Hepatocyte (in vitro differentiated cells): ENCODE measurements around the gene TSPEAR. TPM values are rescaled to one million over a fixed set of nuclear protein-coding genes. Genes with fewer than 3 reads are reported as not detected.

Source experiments
- DNase-seq: peaks from one replicate; pipeline ENCODE4 v3.0.0-alpha.2; 2016; ENCODE audit warnings: low spot score
- H2AFZ ChIP-seq: fragments of 200-600 bp; sonication (generic); 2 replicates; pipeline ENCODE4 v1.6.0; 2016; ENCODE audit warnings: antibody characterized with exemption, mild to moderate bottlenecking
- H3K27ac ChIP-seq: fragments of 200-600 bp; sonication (generic); 2 replicates; pipeline ENCODE4 v1.5.1; 2016; ENCODE audit warnings: mild to moderate bottlenecking
- H3K27me3 ChIP-seq: fragments of 200-600 bp; sonication (generic); 2 replicates; pipeline ENCODE4 v1.6.1; 2016
- H3K36me3 ChIP-seq: fragments of 200-600 bp; sonication (generic); replicated peaks from 2 replicates; pipeline ENCODE4 v1.5.1; 2016; ENCODE audit warnings: low read depth; ENCODE audit not compliant: insufficient read depth
- H3K4me1 ChIP-seq: fragments of 200-600 bp; sonication (generic); 2 replicates; pipeline ENCODE4 v1.5.1; 2016; ENCODE audit warnings: mild to moderate bottlenecking, moderate library complexity; ENCODE audit not compliant: insufficient read depth
- H3K4me2 ChIP-seq: fragments of 200-600 bp; sonication (generic); 2 replicates; pipeline ENCODE4 v1.6.0; 2016
- H3K4me3 ChIP-seq: fragments of 200-600 bp; sonication (generic); 2 replicates; pipeline ENCODE4 v1.5.1; 2016; ENCODE audit warnings: mild to moderate bottlenecking
- H3K79me2 ChIP-seq: fragments of 200-600 bp; sonication (generic); 2 replicates; pipeline ENCODE4 v1.6.0; 2017; ENCODE audit warnings: mild to moderate bottlenecking
- H3K9me2 ChIP-seq: fragments of 200-600 bp; sonication (generic); replicated peaks from 2 replicates; pipeline ENCODE4 v1.6.0; 2017; ENCODE audit warnings: mild to moderate bottlenecking; ENCODE audit not compliant: insufficient read depth
- H3K9me3 ChIP-seq: fragments of 200-600 bp; sonication (generic); 2 replicates; pipeline ENCODE4 v1.5.1; 2016; ENCODE audit warnings: low read depth, mild to moderate bottlenecking
- H4K20me1 ChIP-seq: fragments of 200-600 bp; sonication (generic); 2 replicates; pipeline ENCODE4 v1.6.0; 2016; ENCODE audit warnings: mild to moderate bottlenecking; ENCODE audit not compliant: insufficient read depth, poor library complexity, severe bottlenecking
- EZH2 ChIP-seq: fragments of 200-600 bp; sonication (generic); IDR thresholded peaks from 2 replicates; pipeline ENCODE4 v1.6.1; 2016; ENCODE audit warnings: antibody characterized with exemption, mild to moderate bottlenecking, borderline replicate concordance
- EZH2phosphoT487 ChIP-seq: fragments of 200-600 bp; sonication (generic); IDR thresholded peaks from one replicate; pipeline ENCODE4 v1.6.1; 2018; ENCODE audit warnings: antibody characterized with exemption, mild to moderate bottlenecking, low read depth, moderate library complexity; ENCODE audit not compliant: unreplicated experiment, severe bottlenecking
- WGBS: methylation state at CpG from one replicate; pipeline ENCODE4 v1.1.6; 2016; ENCODE audit warnings: low lambda C conversion rate; ENCODE audit errors: missing lambda C conversion rate; 5-methylcytosine and 5-hydroxymethylcytosine counted together
- polyA plus RNA-seq: library from polyadenylated mRNA; unstranded; fragments of >200 nt; fragmentation: Nextera tagmentation; extraction: Ambion mirVana; gene quantifications from 2 replicates; pipeline ENCODE4 v1.2.1, GENCODE V29; 2016
- total RNA-seq: library from RNA; depleted of rRNA; stranded (reverse); fragments of >200 nt; gene quantifications from 2 replicates; pipeline ENCODE4 v1.2.3, GENCODE V29; 2014
- TF ChIP-seq, protein P1 (sequence below): fragments of 200-600 bp; sonication (generic); IDR thresholded peaks from 2 replicates; pipeline ENCODE4 v1.5.1; 2016; ENCODE audit warnings: antibody characterized with exemption, mild to moderate bottlenecking; ENCODE audit not compliant: poor library complexity

Gene TSPEAR
- total and polyA plus RNA-seq, 2 experiments from 2014 or later, result 0.35 TPM; not detected in 1

DNA sequence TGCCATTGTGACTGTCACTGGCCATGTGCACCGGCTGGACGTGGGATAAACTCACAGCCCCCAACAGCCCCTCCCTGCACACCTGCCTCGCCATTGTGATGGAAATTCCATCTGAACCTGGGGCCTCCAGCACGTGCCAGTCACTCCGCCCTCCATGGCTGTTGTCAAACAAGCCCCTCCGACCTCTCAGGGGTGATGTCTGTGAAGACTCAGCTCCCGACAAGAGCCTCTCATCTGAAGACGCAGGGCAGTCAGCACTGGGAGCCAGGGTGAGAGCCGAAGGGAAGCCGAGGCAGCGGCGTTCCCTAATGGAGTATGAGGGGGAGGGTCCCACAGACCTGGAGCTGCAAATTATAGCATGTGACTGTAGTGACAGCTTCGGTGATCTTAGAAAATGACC is 158.7 kb downstream of the TSPEAR start:
- H3K79me2 ChIP-seq, result no peaks in the 10 kb centered on the region
- no peaks in the 10 kb centered on the region for H3K4me1 ChIP-seq
- H3K9me3 ChIP-seq, result no peaks in the 10 kb centered on the region
- TF ChIP-seq, protein P1, sequence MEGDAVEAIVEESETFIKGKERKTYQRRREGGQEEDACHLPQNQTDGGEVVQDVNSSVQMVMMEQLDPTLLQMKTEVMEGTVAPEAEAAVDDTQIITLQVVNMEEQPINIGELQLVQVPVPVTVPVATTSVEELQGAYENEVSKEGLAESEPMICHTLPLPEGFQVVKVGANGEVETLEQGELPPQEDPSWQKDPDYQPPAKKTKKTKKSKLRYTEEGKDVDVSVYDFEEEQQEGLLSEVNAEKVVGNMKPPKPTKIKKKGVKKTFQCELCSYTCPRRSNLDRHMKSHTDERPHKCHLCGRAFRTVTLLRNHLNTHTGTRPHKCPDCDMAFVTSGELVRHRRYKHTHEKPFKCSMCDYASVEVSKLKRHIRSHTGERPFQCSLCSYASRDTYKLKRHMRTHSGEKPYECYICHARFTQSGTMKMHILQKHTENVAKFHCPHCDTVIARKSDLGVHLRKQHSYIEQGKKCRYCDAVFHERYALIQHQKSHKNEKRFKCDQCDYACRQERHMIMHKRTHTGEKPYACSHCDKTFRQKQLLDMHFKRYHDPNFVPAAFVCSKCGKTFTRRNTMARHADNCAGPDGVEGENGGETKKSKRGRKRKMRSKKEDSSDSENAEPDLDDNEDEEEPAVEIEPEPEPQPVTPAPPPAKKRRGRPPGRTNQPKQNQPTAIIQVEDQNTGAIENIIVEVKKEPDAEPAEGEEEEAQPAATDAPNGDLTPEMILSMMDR, result no peak
- TF ChIP-seq EZH2phosphoT487 (no peak), EZH2 (no peak)
- no peak overlapping the region for H3K27ac ChIP-seq
- no peaks in the 10 kb centered on the region for H3K27me3 ChIP-seq
- H3K4me3 ChIP-seq, result no peak overlapping the region
- no peaks in the 10 kb centered on the region for H4K20me1 ChIP-seq
- H2AFZ ChIP-seq, result no peak overlapping the region
- no peak for DNase-seq
- H3K9me2 ChIP-seq, result no peaks in the 10 kb centered on the region
- no peaks in the 10 kb centered on the region for H3K36me3 ChIP-seq
- 72% methylated on average over 13 of the region's 13 CpGs for WGBS
- H3K4me2 ChIP-seq, result no peak overlapping the region

DNA sequence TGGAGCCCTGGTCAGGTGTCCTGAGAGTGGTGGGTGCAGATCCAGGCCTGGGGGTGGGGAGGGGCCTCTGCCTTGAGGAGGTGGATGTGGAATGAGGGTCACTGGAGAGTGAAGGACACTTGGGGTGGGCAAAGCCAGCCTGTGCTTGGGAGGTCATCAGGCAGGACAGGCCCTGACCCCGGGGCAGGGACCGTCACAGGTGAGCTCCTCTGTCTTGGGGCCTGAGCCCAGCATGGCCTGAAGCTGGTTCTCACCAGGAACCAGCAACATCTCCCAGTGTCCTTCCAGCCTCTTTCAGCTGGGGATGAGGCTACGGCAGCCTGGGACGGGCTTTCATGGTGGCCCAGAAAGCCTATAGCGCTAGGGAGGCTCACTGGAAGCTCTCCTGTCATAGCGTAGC is 159.2 kb downstream of the TSPEAR start:
- TF ChIP-seq, protein P1, result no peak
- TF ChIP-seq EZH2, result no peak
- no peak for TF ChIP-seq EZH2phosphoT487

DNA sequence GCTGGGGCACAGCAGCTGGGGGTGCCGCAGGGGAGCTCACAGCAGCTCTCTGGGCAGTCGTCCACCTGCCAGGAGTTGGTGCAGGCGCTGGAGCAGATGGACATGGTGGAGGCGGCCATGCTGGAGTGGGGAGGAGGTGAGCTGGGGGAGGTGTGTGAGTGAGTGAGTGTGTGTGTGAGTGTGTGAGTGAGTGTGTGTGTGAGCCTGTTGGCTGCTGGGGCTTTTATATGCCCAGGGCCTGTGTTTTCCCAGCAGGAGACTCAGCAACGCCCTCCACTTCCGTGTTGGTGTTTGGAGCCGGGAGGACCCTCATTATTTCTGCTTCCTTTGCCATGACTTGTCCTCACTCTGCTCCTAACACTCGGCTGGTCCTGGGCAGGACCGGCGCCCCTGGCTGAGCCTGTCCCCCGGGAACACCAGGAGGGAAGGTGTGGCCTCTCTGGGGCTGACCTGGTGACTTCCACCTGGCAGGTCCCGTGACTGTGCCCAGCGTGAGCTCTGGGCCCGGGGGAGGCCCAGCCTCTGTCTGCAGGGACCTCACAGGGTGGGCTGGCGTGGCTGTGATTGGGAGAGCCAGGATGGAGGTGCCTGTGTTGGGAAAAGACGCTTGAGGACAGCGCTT is 159.9 kb downstream of the TSPEAR start, which contains the start of gene KRTAP10-2:
Gene KRTAP10-2 (minus strand): TSS at position 166 of the 622 bp plus-strand sequence. CDS start 47 bp downstream, at position 119.
- no peak within 1 kb of the TSS for H3K4me3 ChIP-seq
- H3K27me3 ChIP-seq, result no peaks in the 10 kb centered on the region
- H2AFZ ChIP-seq, result no peak within 1 kb of the TSS
- no peaks in the 10 kb centered on the region for H3K79me2 ChIP-seq
- no peak for TF ChIP-seq EZH2phosphoT487
- TF ChIP-seq, protein P1, result no peak
- no peak for TF ChIP-seq EZH2
- no peak within 1 kb of the TSS for H3K4me2 ChIP-seq
- H3K4me1 ChIP-seq, result no peaks in the 10 kb centered on the region
- no peaks in the 10 kb centered on the region for H3K36me3 ChIP-seq
- H4K20me1 ChIP-seq, result no peaks in the 10 kb centered on the region
- 81% methylated on average over 16 of the region's 17 CpGs for WGBS
- no peaks in the 10 kb centered on the region for H3K9me3 ChIP-seq
- no peak for DNase-seq
- no peaks in the 10 kb centered on the region for H3K9me2 ChIP-seq
- H3K27ac ChIP-seq, result no peak within 1 kb of the TSS

More for the DNA sequence above, 159.2 kb downstream of the TSPEAR start:
- Histone ChIP-seq H3K9me2 (no peaks in the 10 kb centered on the region), H3K79me2 (no peaks in the 10 kb centered on the region), H3K27me3 (no peaks in the 10 kb centered on the region), H3K9me3 (no peaks in the 10 kb centered on the region), H3K36me3 (no peaks in the 10 kb centered on the region), H4K20me1 (no peaks in the 10 kb centered on the region), H3K27ac (no peak overlapping the region), H3K4me1 (no peaks in the 10 kb centered on the region), H2AFZ (no peak overlapping the region), H3K4me3 (no peak overlapping the region), H3K4me2 (no peak overlapping the region)
- 82% methylated on average over 6 of the region's 6 CpGs for WGBS
- DNase-seq, result no peak
